ENCODE results near the gene TMEM239. TPM values are rescaled to one million over a fixed set of nuclear protein-coding genes. Genes with fewer than 3 reads are reported as not detected.

The TMEM239 gene
- total and polyA plus RNA-seq, 2 of the 8 experiments (the other 6 are each of a cell fraction or from before 2014, with no cell fraction given) = not detected

- TF ChIP-seq SAP30 (IDR thresholded peaks at IDR 0.05; ENCODE audit: insufficient read depth, insufficient replicate concordance, low read length) (no peak), ZNF274 (IDR thresholded peaks at IDR 0.05; ENCODE audit: borderline replicate concordance, extremely low read depth, low read length) (no peak), TBP (IDR thresholded peaks at IDR 0.05; ENCODE audit: low read depth, low read length) (no peak), RFX5 (IDR thresholded peaks at IDR 0.05; ENCODE audit: borderline replicate concordance, low read depth, low read length) (no peak)
Observed at GRCh38 chr20:2814587-2815051, 1.5 kb upstream of the TMEM239 start, which contains the start of gene C20orf141 (continued).

Data from H1 (cell line).